Stimulated activated CD4-positive, alpha-beta T cell treated with anti-CD3 and anti-CD28 coated beads, TNF-alpha, amount 100 ng/mL, for 1 hour (primary cell): ENCODE measurements around the gene RPTOR.
"Not testable (repeated sequence)": the region's sequence is repeated elsewhere in the genome, so short reads cannot be mapped to it uniquely, and the experiment has no call there.

Source experiments
- DNase-seq, 3 donors: peaks; one replicate each; pipeline ENCODE4 v3.0.0-alpha.2; 2020; ENCODE audit warnings: low read depth in 3 of 3, low spot score in 1 of 3

The RPTOR gene

DNA sequence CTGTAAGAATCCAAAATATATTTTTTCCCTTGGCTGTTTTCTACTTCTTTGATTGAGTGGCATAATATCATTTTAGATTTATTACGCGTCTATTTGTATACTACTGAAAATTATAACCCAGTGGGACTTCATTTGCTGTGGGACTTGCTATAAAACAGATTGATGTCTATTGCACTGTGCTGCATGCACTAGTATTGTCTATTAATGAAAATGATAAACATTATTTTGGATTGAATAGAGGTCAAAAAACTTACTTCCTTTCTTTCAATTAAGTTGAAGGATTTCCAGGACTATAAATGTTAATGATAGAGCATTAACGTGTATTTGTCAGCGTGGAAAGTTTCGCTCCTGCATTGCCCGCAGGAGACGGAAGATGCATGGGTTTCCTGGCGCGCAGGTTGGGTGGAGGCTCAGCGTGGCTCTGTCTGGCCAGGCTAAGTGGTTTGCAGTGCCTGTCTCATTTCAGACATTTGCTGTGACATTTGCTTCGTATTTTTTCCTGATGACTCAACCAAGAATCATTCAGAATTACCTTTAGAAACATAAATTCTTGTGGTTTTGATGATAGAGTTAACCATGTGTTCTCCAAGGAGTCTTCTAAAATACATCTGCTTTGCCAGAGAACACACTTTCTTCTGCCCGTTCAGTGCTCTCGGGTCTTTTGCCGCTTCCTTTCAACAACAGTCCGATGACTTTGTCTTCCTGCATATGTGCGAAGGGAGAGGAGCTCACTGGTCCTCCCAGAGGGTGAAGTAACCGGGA lies 216.7 kb downstream of the RPTOR start:
- DNase-seq, result peak; percentile 47 to 56 (median 54)

DNA sequence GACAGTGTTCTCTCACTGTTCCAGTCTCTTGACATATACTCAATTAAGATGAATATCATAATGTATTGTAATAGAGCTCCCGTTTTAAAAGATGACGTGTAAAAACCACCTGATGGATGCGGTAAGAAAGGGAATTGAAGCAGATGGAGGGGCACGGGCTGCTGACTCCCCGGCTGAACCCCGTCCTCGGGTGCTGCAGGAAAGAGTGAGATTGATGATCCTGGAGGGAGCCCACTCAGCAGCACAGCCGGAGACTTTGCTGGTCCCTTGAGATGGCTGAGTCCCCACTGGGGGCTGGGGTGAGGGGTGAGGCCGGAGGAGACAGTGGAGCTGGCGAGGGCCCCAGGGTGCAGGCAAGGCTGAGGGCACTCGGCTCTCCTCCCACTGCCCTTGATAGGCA lies 217.4 kb downstream of the RPTOR start:
- DNase-seq, result no peak

DNA sequence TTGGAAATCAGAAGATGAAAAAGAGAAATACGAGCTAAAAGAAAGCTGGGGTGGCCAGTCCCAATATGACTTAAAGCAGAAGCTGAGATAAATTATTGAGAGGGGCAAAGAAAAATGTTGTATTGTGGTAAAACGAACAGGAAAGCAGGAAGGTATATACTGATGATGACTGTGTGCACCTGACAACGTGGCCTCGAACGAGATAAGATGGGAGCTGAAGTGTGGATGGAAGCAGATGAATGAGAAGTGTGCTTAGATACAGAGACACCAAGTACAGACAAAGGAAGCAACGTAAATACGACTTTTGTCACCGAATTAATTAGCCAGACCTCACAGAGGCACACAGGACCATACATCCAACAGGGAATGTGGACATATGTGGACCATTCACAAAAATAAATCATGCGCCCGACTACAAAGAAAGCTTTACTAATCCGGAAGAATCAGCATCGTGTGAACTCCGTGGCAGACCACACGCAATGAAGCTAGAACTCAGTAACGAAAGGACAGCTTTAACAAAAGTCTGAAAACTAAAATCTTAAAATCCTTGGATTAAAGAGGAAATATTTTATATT lies 218.7 kb downstream of the RPTOR start:
- no peak for DNase-seq

DNA sequence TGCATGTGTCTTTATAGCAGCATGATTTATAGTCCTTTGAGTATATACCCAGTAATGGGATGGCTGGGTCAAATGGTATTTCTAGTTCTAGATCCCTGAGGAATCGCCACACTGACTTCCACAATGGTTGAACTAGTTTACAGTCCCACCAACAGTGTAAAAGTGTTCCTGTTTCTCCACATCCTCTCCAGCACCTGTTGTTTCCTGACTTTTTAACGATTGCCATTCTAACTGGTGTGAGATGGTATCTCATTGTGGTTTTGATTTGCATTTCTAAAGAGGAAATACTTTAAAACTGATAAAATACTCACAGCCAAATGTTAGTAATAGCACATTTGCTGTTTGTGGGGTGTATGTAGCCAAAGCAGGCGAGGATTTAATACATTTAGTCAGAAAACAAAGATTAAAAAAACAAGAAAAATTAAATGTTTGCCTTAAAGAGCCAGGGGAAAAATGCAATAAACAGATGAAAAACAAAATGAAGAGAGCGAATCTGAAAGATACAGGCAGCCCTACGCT lies 220.0 kb downstream of the RPTOR start:
- DNase-seq, result not testable (repeated sequence)

DNA sequence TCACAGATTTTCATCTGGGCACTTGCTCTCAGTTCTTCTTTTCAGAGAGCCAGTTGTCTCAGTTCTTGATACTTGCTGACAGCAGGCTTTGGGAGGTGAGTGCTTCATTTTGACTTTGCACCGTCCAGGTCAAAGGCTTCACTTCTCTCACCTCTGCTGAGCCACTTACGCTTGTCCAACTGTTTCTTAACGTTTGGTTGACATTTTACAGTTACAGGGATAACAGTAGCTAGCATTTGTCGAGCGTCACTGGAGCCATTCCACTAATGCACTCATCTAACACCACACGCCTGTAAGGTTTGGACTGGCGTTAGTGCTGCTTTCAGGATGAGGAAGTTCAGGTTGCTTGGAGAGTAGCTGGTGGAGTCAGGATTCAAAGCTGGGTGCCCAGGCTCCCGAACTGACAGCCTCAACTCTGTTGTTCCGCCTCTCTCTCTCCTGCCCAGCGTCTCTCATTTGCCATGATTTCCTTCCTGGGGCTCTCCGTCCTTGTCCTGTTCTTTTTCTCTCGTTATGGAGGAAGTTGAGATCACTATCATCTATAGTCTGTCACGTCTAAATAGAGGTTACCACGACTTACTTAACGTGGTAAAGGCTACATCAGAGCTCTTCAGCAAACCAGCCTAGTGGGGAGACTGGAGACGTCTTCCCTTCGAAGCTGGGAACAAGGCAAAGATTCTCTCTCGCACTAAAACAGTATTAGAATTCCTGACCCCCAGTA lies 220.8 kb downstream of the RPTOR start:
- DNase-seq, result no peak

DNA sequence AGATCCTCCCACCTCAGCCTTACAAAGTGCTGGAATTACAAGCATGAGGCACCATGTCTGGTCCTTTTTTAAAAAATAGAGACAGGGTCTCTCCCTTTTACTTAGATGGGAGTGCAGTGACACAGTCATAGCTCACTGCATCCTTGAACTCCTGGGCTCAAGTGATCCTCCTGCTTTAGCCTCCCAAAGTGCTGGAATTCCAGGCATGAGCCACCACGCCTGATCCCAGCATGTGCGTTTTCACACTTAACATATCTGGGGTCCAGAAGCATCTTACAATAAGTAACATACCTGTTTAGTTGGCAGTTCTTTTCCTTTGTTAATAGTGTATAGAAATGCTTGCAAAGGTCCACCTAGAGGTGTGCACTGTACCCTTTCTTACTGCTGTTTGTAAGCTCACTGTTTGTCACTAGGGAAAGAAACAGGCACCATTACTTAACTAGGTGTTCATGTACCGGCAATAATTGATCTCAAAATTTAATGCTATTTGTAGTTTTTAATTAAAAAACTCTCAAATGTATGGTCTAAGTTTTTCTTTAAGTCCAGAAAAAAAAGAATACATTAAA lies 221.7 kb downstream of the RPTOR start:
- DNase-seq, result no peak

DNA sequence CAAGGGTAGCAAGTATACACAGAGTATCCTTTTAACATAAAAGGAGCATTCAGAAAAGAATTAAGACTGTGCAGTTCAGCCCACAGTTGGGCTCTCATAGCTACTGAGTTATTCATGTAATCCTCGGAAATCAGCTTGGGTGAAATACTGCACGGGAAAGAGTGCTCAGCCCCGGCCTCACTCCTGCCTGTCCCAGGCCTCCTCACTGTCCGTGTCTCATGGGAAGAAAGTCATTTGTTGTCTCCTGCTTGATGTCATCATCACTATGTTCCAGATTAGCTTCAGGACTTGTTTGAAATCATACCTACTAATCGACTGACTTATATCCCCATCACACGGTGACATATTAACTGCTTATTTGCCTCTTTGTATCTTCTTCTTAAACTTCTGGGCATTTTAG lies 223.8 kb downstream of the RPTOR start:
- no peak for DNase-seq

DNA sequence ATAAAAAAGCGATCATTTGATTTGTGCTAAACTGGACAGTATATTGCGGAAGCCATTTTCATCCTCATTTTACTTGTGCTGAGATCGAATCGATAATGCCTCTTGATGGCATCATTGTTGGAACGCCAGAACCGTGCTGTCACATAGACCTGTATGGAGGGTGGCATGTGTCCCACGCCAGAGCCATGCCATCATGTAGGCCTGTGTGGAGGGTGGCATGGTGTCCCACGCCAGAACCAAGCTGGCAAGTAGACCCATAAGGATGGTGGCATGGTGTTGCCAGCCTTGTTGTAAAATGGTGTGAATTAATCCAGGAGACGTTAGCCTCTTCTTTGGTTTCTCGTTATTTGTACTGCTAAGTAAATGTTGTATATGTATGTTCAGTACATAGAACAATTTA lies 224.3 kb downstream of the RPTOR start:
- DNase-seq, result no peak

DNA sequence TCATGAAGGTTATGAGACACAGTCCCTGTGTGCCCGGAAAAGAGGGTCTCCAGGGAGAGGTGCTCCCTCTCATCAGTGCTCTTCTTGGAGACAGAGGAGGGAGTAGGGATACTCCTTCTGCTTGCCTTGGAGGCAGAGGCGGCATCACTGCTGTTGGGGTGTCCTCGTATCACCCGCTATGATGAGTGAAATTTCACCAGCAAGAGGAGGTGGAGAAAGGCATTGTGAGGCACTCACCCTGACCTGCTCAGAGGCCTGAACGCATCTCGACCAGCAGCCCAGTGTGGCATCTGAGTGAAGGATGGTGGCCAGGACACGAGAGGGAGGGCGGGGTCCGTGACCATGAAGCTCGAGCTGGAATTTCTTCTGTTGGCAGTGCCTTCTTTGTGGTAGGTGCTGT lies 224.9 kb downstream of the RPTOR start:
- no peak for DNase-seq

DNA sequence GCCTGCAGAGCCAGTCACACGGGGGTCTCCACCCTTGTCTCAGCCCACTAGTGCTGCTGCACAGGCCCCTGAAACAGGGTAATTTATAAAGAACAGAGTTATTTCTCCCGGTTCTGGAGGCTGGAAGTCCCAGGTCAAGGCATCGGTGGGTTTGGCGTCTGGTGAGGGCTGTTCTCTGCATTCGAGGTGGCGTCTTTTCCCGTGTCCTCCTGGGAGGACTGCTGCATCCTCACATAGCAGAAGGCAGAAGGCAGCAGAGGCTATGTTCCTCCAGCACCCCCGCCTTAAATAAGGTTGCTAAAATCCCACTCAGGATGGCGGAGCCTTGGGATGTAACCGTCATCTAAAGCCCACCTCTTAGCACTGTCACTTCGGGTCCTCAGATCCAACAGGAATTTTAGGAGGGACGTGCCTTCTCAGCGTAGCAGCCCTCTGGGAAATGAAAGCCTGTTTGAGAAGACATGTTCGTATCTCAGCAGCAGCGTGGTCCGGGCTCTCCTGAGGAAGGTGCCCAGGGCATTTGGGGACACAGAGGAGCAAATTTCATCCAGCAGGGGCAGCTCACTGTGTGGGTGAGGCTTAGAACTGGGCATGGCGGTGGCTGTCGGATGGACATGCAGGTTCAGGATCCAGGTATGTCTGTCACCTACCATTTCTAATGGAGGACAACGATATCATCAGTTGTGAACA lies 225.4 kb downstream of the RPTOR start:
- no peak for DNase-seq

DNA sequence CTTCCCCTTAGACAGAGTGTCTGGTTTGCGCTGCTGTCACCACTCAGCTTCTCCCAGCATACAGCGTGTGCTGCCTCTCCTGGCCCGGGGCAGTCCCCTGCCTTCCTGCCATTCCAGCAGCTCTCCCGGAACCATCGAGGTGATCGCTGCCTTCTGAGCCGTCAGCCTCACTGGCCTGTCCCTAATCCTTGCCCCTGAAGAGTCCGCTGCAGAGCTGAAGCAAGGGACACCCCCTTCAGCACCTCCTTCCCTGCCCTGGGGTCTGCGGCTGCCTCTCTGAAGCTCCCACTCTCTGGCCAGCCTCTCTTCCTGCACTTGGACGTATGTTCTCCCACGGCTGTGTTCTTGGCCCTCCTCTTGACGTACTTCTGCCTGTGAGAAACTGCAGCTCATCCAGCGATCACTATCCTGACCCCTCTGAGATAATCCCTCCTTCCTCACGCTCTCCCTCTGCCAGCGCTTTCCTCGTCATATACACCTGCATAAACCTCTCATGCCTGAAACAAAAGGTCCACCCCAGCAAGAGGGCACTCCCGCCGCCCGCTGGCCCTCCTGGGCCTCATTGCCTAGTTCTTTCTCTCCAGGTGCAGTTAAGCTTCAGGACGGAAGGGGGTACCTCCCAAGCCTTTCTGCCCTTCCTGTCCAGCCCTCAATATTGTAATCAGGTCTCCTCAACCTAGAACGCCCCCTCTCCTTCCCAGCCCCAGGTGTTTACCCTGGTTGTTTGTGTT lies 226.4 kb downstream of the RPTOR start:
- no peak for DNase-seq

DNA sequence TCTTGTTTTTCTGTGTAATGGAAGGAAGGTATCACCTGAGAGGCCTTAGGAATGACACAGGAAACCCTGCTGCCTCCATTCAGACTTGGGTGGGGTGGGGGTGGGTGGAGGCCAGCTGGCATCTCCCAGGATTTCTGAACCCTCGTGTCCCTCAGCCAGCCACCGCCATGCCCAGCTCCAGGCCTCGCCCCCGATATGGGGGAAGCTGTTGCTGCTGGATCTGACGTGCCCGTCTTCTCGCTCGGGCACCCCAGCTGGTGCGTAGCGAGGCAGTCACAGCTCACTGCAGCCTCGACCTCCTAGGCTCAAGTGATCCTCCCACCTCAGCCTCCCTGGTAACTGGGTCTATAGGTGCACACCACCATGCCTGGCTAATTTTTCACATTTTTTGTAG lies 227.0 kb downstream of the RPTOR start:
- no peak for DNase-seq

DNA sequence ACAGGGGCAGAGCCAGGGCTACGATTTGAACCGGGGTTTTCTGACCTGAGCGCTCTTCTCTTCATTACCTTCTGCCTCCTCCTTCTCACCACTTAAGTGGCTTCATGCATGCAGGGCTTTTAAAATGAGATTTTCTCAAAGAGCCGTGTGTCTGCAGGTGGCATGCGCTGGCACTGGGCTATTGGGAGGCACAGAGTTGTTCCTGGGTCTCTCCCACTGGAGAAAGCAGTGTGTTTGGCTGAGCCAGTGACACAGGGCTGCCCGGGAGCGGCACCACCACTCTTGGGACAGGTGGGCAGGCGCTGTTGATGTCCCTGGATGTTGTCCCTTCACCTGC lies 228.2 kb downstream of the RPTOR start:
- no peak for DNase-seq

DNA sequence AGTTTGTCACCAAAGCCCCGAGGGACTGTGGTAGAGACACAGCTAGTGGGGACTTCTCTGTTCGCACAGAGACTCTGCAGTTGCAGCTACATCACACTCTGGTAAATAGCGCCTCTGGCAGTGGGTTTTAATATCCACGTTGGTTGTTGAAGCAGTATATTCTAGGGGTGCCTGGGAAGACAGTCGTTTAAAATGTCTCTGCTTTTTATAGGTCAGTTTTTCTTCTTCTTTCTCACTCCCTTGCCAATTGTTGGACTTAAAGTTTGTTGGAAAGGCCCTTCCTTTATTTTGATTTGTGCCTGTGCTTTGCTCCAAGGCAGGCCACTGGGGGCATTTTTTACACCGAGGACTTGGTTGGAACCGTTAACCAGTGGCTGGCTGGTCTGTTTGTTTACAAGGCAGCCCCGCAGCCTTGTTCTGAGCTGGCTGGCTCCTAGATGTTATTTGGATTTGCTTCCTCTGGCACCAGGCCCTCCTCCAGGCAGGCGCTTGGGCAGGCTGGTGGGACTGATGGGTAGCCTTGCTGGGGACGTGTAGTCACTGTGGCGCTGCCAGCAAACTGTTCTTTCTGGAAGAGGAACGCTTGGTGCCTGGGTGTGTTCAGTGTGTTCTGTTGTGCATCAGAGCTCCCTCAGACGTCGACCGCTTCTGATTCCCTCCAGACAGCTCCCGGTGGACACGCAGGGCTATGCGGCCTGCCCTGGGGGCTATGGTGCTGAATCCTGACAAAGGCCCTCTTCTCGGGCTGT lies 228.8 kb downstream of the RPTOR start:
- DNase-seq, result no peak

DNA sequence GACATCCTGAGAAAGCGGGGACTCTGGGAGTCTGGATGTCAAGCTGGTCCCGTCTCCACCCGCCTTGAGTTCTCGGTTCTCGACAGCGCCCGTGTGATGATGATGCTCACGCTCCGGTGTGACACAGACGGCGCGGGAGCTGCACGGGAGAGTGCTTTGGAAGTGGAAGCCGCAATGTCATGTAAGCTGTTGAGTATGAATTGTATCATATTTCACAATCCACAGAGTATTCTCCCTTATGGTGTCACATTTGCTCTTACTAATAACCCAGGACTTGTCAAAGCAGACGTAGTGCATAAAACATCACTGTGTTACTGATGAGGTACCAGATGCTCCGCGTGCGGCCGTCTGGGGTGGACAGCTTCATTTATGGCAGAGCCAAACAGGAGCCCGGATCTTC lies 229.5 kb downstream of the RPTOR start:
- no peak for DNase-seq

DNA sequence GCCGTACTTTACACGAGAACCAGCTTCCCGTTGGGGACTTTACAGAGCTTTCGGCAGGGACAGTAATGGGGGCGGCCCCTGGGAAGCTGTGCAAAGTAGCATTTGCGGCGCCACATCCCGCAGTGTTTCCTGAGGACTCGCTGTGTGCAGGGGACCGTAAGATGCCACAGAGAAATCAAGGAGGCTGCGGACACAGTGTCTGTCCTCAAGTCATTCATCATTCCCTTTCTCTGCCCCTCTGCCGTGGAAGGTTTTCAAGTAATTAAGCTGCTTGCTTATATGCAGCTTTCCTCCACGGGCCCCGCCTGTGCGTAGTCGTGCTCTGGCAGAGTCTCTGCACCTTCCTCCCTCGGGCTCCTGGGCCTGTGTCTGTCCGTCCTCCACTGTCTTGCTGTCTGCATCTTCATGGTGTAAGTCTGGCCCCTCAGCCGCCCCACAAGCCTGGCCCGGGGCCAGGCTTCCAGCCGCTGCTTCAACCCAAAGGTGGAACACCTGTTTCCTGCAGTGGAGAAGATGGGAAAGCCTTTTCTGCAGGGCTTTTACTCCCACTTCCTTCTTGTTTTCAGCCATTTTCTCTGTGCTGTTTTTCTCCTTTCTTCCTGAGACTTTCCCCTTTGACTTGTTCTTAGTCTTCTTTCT lies 230.1 kb downstream of the RPTOR start:
- no peak for DNase-seq

DNA sequence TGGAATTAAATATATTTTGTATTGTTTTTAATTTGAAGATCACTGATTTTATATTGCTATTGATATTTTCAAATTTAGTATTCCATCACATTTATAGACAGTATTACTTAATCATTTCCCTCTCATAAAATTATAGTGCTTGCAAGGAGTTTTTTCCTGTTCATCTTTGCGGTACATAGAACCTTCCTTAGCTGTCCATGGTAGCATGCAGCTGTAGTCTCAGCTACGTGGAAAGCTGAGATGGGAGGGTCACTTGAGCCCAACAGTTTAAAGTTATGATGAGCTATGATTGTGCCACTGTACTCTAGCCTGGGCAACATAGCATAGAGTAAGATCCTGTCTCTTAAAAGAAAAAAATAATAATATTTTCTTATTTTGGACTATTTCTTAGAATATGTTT lies 231.2 kb downstream of the RPTOR start:
- no peak for DNase-seq

DNA sequence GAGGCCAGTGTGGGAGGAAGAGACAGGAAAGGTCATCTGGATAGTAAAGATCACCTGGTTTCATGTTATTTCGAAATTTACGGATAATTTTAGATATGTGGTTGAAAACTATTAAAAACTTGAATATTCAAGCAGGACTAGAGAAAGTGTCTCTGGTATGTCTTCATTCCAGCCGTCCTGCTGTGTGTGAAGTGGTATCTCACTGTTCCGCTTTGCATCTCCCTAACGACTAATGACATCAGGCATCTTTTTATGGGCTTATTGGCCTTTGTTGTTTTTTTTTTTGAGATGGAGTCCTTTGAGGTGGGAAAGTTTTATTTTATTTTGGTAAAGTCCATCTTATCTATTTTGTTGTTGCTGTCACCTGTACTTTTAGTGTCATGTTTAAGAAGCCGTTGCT lies 232.6 kb downstream of the RPTOR start:
- DNase-seq, result no peak

DNA sequence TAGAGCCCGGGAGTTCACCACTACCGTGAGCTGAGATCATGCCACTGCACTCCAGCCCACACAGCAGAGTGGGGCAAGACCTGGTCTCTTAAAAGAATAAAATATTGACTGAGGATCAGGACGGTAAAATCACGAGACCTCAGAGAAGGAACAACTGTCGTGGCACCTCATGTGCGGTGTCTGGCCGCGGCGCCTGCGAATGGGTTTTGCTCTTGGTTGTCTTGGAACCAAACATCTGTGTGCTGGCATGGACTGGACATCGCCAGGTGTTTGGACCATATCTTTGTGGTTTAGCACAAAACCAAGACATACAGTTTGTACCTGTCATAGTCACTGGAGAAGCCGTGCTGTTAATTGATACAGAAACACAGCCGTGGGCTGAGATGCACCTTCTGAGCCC lies 234.1 kb downstream of the RPTOR start:
- DNase-seq, result no peak

DNA sequence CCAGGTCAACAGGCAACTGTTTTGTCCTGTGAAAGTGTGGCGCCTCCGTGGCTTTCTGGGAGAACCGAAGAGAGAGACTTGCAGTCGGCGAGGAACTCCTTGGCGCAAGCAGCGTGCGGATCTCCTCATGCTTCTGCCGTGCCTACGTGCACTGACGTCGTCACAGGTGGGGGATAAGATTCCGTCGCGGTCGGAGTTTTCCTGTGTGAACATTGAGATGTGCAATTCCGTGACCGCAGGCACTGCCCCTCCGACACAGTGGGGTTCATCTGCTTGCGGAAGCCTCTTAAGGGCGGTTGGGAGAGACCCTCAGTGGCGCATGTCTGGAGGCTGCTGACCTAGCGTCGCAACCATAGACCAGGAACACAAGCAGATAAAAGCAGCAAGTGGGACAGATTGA lies 234.7 kb downstream of the RPTOR start:
- no peak for DNase-seq
